Suprapubic skin (tissue), 4 donors: ENCODE data around the gene PTPRN2. TPM values are rescaled to one million over a fixed set of nuclear protein-coding genes. Genes with fewer than 3 reads are reported as not detected.

ENCODE experiments used
- DNase-seq, 2 donors: peaks; one replicate each; pipeline ENCODE4 v3.0.0-alpha.2; 2019; ENCODE audit warnings: low spot score in 2 of 2
- H3K27ac ChIP-seq: fragments of 200-600 bp; sonication (generic); one replicate; pipeline ENCODE4 v1.5.1; 2019
- H3K27me3 ChIP-seq: fragments of 200-600 bp; sonication (generic); one replicate; pipeline ENCODE4 v1.5.1; 2019
- H3K36me3 ChIP-seq: fragments of 200-600 bp; sonication (generic); one replicate; pipeline ENCODE4 v1.5.1; 2019
- H3K4me1 ChIP-seq: fragments of 200-600 bp; sonication (generic); one replicate; pipeline ENCODE4 v1.5.1; 2019
- H3K4me3 ChIP-seq: fragments of 200-600 bp; sonication (generic); one replicate; pipeline ENCODE4 v1.5.1; 2019; ENCODE audit warnings: mild to moderate bottlenecking
- H3K9me3 ChIP-seq: fragments of 200-600 bp; sonication (generic); one replicate; pipeline ENCODE4 v1.5.1; 2019
- CTCF ChIP-seq, 2 donors: fragments of 200-600 bp in 1 of 2; fragments of 450-650 bp in 1 of 2; sonication (generic) in 1 of 2; IDR thresholded peaks; one replicate each; pipeline ENCODE4 v1.5.1; 2016 to 2019; ENCODE audit warnings: antibody characterized with exemption in 2 of 2, mild to moderate bottlenecking in 1 of 2, moderate library complexity in 1 of 2
- EP300 ChIP-seq: sonication (generic); formaldehyde crosslinking; IDR thresholded peaks from one replicate; pipeline ENCODE4 v1.6.1; 2017; ENCODE audit warnings: antibody characterized with exemption
- POLR2A ChIP-seq, 2 donors: fragments of 450-650 bp; IDR thresholded peaks; one replicate each; pipeline ENCODE4 v1.6.1; 2017; ENCODE audit warnings: antibody characterized with exemption in 2 of 2, mild to moderate bottlenecking in 2 of 2, moderate library complexity in 2 of 2
- POLR2AphosphoS5 ChIP-seq, 3 donors: sonication (generic); formaldehyde crosslinking; IDR thresholded peaks; one replicate each; pipeline ENCODE4 v1.6.1; 2017; ENCODE audit warnings: antibody characterized with exemption in 3 of 3
- WGBS: methylation state at CpG from one replicate; pipeline ENCODE4 v1.1.5; 2018; 5-methylcytosine and 5-hydroxymethylcytosine counted together
- total RNA-seq, 4 donors: library from RNA; depleted of rRNA; stranded (reverse); fragments of >200 nt; gene quantifications; one replicate each; pipeline ENCODE4 v1.1.0, GENCODE V29; 2016

PTPRN2 gene
- total RNA-seq, 4 donors from 2014 or later: 0.23 to 1.8 (median 1.3) TPM

GRCh38 chr7:157830331-157830730, 757.3 kb downstream of the PTPRN2 start:
- no peaks in the 10 kb centered on the region for H3K4me1 ChIP-seq
- DNase-seq: no peak
- no peak overlapping the region for H3K4me3 ChIP-seq
- no peaks in the 10 kb centered on the region for H3K9me3 ChIP-seq
- H3K27me3 ChIP-seq: peaks cover 12% of the 10 kb centered on the region
- no peaks in the 10 kb centered on the region for H3K36me3 ChIP-seq
- TF ChIP-seq CTCF (IDR thresholded peaks at IDR 0.05) (no peak), EP300 (no peak), POLR2AphosphoS5 (IDR thresholded peaks at IDR 0.05) (no peak), POLR2A (IDR thresholded peaks at IDR 0.05) (no peak)
- no peak overlapping the region for H3K27ac ChIP-seq
- WGBS: 49% methylated on average over 6 of the region's 13 CpGs

- no peak overlapping the region for H3K27ac ChIP-seq
- WGBS: 86% methylated on average over 8 of the region's 15 CpGs
Observed at GRCh38 chr7:157829491-157829890, 758.1 kb downstream of the PTPRN2 start.

GRCh38 chr7:157828881-157829280, 758.7 kb downstream of the PTPRN2 start:
- no peak for TF ChIP-seq EP300
- no peak for TF ChIP-seq POLR2AphosphoS5 (IDR thresholded peaks at IDR 0.05)
- TF ChIP-seq CTCF (IDR thresholded peaks at IDR 0.05): no peak
- TF ChIP-seq POLR2A (IDR thresholded peaks at IDR 0.05): no peak
- Histone ChIP-seq H3K9me3 (no peaks in the 10 kb centered on the region), H3K36me3 (no peaks in the 10 kb centered on the region), H3K27me3 (peaks cover 12% of the 10 kb centered on the region), H3K27ac (no peak overlapping the region), H3K4me3 (no peak overlapping the region), H3K4me1 (no peaks in the 10 kb centered on the region)
- no peak for DNase-seq
- WGBS: 90% methylated on average over 14 of the region's 14 CpGs

More at GRCh38 chr7:157829491-157829890, 758.1 kb downstream of the PTPRN2 start:
- Histone ChIP-seq H3K4me1 (no peaks in the 10 kb centered on the region), H3K4me3 (no peak overlapping the region), H3K9me3 (no peaks in the 10 kb centered on the region), H3K36me3 (no peaks in the 10 kb centered on the region), H3K27me3 (peaks cover 12% of the 10 kb centered on the region)
- TF ChIP-seq POLR2AphosphoS5 (IDR thresholded peaks at IDR 0.05) (no peak), CTCF (IDR thresholded peaks at IDR 0.05) (no peak), EP300 (no peak), POLR2A (IDR thresholded peaks at IDR 0.05) (no peak)
- DNase-seq: no peak

DNA sequence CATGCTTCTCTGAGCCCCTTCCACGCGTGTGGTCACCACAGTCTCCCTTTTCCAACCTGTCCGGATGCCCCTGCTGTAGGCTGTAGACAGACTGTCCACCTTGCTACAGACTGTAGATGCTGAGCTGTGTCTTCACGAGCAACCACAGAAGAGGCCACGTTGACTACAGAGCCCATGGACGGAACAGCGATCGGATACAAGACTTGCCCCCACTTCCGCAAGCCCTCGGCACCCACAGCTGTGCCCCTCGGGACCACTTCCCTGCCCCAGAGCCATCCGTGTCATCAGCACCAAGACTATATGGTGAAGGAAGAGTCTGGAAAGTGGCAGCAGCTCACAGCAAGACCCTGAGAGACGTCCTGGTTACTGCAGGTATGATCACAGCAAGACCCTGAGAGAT, 759.4 kb downstream of the PTPRN2 start:
- 87% methylated on average over 13 of the region's 13 CpGs for WGBS

GRCh38 chr7:157827863-157828160, 759.8 kb downstream of the PTPRN2 start:
- TF ChIP-seq POLR2AphosphoS5 (IDR thresholded peaks at IDR 0.05): no peak
- H3K27ac ChIP-seq: no peak overlapping the region
- H3K4me1 ChIP-seq: no peaks in the 10 kb centered on the region
- DNase-seq: no peak
- no peak overlapping the region for H3K4me3 ChIP-seq
- 67% methylated on average over 10 of the region's 10 CpGs for WGBS
- peaks cover 6% of the 10 kb centered on the region for H3K27me3 ChIP-seq
- H3K9me3 ChIP-seq: no peaks in the 10 kb centered on the region
- H3K36me3 ChIP-seq: no peaks in the 10 kb centered on the region

More for the DNA sequence above, 759.4 kb downstream of the PTPRN2 start:
- TF ChIP-seq POLR2A (IDR thresholded peaks at IDR 0.05): no peak
- TF ChIP-seq POLR2AphosphoS5 (IDR thresholded peaks at IDR 0.05): no peak
- peaks cover 6% of the 10 kb centered on the region for H3K27me3 ChIP-seq
- no peak overlapping the region for H3K27ac ChIP-seq
- DNase-seq: no peak
- no peaks in the 10 kb centered on the region for H3K9me3 ChIP-seq
- H3K4me1 ChIP-seq: no peaks in the 10 kb centered on the region
- H3K36me3 ChIP-seq: no peaks in the 10 kb centered on the region
- no peak overlapping the region for H3K4me3 ChIP-seq

DNA sequence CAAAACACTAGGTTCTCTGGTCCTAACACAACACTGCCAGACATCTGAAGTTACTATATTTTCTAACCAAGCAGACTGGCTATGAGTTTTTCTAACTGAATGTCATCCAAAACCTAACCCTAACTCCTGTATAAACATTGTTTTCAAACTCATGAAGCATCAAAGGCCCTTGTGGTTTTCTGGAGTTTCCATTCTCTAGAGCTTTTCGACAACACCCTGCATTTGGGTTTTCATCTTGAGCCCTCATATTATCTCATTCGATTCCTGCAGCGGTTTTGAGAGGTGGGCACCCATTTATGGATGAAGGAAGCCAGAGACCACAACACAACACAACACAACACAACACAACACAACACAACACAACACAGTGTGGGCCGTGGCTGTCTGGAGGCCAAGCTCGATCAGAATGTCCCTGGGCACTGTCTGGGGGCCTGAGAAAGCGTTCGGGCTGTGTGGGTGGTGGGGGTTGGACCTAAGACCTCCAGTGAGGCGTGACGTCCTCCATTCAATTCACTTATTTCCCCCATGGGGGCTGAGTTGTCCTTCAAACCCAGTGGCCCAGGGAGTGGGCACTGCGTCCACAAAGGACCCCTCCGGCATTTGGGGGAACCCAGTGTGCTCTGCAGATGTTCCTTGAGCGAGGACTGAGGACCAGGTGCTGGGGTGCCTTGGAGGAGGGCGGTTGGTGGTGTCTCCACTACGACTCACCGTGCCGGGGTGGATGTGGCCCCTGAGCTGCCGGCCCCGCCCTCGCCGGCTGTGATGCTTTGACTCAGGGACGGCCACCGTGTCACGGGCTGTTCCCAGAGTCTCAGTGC, 760.4 kb downstream of the PTPRN2 start:
- Histone ChIP-seq H3K27me3 (peaks cover 6% of the 10 kb centered on the region), H3K27ac (no peak overlapping the region), H3K9me3 (no peaks in the 10 kb centered on the region), H3K4me1 (no peaks in the 10 kb centered on the region), H3K36me3 (no peaks in the 10 kb centered on the region), H3K4me3 (no peak overlapping the region)
- TF ChIP-seq POLR2AphosphoS5 (IDR thresholded peaks at IDR 0.05) (no peak), POLR2A (IDR thresholded peaks at IDR 0.05) (no peak), CTCF (IDR thresholded peaks at IDR 0.05) (no peak), EP300 (no peak)
- DNase-seq: no peak
- WGBS: 91% methylated on average over 23 of the region's 23 CpGs
